Activated naive CD4-positive, alpha-beta T cell treated with anti-CD3 and anti-CD28 coated beads, Interleukin-2, amount 50 U/mL, for 24 hours (primary cell): ENCODE data around the gene TRIM52.
A peak's percentile ranks its signal among the peaks of the same experiment; 100 is the strongest.
"Not testable (repeated sequence)": the region's sequence is repeated elsewhere in the genome, so short reads cannot be mapped to it uniquely, and the experiment has no call there.

Experiments used
- H3K27ac Mint-ChIP-seq: one replicate; pipeline ENCODE4 v1.8.0; 2021; ENCODE audit warnings: mild to moderate bottlenecking, mixed read lengths
- H3K27me3 Mint-ChIP-seq: one replicate; pipeline ENCODE4 v1.8.0; 2021; ENCODE audit warnings: mixed read lengths
- H3K36me3 Mint-ChIP-seq: one replicate; pipeline ENCODE4 v1.8.0; 2021; ENCODE audit warnings: mixed read lengths
- H3K4me1 Mint-ChIP-seq: one replicate; pipeline ENCODE4 v1.8.0; 2021; ENCODE audit warnings: mixed read lengths
- H3K4me3 Mint-ChIP-seq: one replicate; pipeline ENCODE4 v1.8.0; 2021; ENCODE audit warnings: mild to moderate bottlenecking, mixed read lengths
- H3K9me3 Mint-ChIP-seq: one replicate; pipeline ENCODE4 v1.8.0; 2021; ENCODE audit warnings: mixed read lengths

The TRIM52 gene

DNA sequence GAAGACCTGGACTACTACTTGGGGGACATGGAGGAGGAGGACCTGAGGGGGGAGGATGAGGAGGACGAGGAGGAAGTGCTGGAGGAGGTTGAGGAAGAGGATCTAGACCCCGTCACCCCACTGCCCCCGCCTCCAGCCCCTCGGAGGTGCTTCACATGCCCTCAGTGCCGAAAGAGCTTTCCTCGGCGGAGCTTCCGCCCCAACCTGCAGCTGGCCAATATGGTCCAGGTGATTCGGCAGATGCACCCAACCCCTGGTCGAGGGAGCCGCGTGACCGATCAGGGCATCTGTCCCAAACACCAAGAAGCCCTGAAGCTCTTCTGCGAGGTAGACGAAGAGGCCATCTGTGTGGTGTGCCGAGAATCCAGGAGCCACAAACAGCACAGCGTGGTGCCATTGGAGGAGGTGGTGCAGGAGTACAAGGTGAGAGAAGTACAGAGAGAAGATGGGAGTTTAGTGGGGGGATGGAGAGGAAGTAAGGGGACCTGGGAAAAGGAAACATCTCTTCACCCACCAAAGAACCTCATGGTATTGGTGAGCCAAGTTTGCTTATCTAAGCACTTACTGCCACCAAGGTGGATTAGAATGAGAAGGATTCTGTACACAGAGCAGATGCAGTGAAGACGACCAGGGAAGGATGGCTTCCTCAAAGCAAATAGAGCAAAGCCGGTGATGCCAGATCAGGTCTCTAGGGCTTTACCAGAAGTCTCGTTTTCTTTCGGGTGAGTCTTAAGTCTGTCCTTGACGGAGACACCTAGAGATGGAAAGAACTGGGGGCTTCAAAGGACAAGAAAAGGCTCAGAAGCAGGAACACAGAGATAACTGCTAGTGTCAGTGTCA lies 36.3 kb downstream of the TRIM52 start:
- Mint-ChIP-seq H3K27me3 (peaks cover 2% of the 10 kb centered on the region), H3K4me1 (peaks cover 51% of the 10 kb centered on the region), H3K4me3 (peak overlapping the region; percentile 91), H3K36me3 (no peaks in the 10 kb centered on the region), H3K27ac (peak overlapping the region; percentile 95), H3K9me3 (no peaks in the 10 kb centered on the region)

DNA sequence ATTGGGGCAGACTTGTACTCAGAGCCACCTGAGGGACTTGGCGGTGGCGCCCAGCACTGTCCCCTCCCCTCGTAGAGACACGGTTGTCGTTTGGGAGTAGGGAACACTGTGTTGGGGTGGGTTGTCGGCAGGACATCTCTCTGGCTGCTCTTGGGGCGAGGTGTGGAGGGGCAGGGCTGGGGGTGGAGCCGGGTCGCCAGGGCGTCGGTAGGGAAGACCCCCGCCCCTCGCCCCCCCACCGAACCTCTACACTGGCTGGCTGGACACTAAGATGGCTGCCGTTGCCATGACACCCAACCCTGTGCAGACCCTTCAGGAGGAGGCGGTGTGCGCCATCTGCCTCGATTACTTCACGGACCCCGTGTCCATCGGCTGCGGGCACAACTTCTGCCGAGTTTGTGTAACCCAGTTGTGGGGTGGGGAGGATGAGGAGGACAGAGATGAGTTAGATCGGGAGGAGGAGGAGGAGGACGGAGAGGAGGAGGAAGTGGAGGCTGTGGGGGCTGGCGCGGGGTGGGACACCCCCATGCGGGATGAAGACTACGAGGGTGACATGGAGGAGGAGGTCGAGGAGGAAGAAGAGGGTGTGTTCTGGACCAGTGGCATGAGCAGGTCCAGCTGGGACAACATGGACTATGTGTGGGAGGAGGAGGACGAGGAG lies 37.1 kb downstream of the TRIM52 start:
- H3K36me3 Mint-ChIP-seq: no peaks in the 10 kb centered on the region
- H3K4me3 Mint-ChIP-seq: peak overlapping the region; percentile 91
- peaks cover 44% of the 10 kb centered on the region for H3K4me1 Mint-ChIP-seq
- H3K9me3 Mint-ChIP-seq: no peaks in the 10 kb centered on the region
- H3K27ac Mint-ChIP-seq: peak overlapping the region; percentile 100
- peaks cover 2% of the 10 kb centered on the region for H3K27me3 Mint-ChIP-seq

GRCh38 chr5:181223058-181223728 lies 37.8 kb downstream of the TRIM52 start, which contains the start of gene TRIM41:
TRIM41 (plus strand) TSS chr5:181223281; CDS start chr5:181224000, 719 bp downstream.
- H3K27me3 Mint-ChIP-seq: peaks cover 2% of the 10 kb centered on the region
- no peaks in the 10 kb centered on the region for H3K36me3 Mint-ChIP-seq
- H3K4me1 Mint-ChIP-seq: peaks cover 46% of the 10 kb centered on the region
- peak within 1 kb of the TSS; percentile 91 for H3K4me3 Mint-ChIP-seq
- H3K27ac Mint-ChIP-seq: peak within 1 kb of the TSS; percentile 100
- H3K9me3 Mint-ChIP-seq: no peaks in the 10 kb centered on the region

DNA sequence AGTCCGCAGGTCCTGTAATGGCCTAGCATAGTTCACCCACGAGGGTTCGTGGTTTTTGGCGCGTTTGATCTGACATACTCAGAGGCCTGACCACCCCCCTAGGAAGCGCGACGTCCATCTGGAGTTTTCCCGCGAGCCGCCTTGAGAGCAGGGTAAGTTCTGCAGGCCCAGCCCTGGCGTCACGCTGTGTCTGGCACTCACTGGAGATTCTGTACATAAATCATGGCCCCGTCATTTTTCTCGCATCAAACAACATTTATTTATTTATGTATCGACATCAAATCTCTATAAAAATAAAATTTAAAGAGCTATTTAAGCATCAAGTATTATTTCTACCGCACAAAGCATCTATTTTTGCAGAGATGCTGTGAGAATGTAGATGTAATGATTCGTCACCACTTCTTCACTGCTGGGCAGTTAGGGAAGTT lies 38.3 kb downstream of the TRIM52 start:
- Mint-ChIP-seq H3K36me3 (no peaks in the 10 kb centered on the region), H3K9me3 (no peaks in the 10 kb centered on the region), H3K4me1 (peaks cover 51% of the 10 kb centered on the region), H3K4me3 (peak overlapping the region; percentile 91), H3K27me3 (peaks cover 2% of the 10 kb centered on the region), H3K27ac (peak overlapping the region; percentile 100)

DNA sequence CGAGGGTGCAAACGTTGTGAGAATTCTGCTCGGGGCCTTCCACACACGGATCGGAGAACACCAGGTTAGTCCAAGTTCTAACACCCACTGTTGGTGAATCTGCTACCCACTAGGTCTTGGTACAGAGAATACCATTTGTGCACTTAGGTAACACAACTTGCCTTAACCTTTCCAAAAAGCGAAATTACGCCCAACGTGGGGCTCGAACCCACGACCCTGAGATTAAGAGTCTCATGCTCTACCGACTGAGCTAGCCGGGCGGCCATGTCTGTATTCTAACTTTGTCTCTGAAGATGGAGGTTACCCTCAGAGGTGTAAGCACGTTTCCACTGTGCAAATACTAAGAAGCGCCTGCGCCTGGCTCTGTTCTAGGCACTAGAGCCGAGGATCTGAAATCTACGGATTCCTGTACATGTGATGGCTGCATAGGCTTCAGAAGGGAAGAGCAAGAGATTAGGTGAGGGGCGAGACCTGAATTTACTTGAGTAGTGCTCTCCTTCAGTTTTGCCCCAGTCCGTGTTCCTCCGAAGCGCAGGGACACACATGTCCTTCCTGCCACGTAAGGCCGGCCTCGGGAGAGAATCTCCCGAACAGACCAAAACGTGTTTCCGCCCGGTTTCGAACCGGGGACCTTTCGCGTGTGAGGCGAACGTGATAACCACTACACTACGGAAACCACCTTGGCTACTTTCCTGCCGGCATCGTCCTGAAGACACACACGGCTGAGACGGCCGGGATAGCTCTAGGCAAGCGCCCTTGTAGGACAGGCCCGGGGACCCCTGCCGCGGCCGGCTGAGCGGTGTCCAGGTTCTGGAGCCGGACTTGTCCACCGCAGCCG lies 38.9 kb downstream of the TRIM52 start:
- Mint-ChIP-seq H3K36me3 (no peaks in the 10 kb centered on the region), H3K4me1 (peaks cover 56% of the 10 kb centered on the region), H3K27ac (peak overlapping the region; percentile 100)

DNA sequence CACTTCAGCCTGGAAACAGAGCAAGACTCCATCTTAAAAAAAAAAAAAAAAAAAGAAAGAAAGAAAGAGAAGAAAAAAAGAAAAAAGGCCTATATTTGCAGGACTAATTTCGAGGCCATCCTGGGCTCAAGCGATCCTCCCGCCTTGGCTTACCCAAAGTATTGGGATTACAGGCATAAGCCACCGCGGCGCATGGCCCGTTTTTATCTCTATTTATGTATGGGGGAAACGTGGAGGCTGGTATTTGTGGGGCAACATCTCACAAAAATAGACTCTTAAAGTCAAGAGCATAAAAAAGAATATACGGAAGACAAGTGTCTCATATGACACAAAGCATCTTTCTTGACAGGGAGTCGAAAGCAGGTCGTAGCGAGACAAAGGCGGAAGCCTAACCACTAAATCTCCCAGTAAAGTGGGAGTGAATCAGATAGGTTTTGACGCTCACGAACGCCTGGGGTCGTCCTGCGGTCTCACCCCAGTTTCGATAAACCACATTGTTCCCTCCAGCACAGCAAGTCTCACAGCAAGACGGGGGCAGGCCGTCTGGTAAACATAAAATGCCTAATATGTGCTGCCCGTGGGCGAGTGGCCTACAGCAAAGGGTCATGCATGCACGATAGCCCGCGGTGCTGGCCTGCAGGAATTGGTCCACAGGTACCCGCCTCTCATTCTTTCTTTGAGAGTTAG lies 39.7 kb downstream of the TRIM52 start:
- Mint-ChIP-seq H3K9me3 (no peaks in the 10 kb centered on the region), H3K27me3 (peaks cover 2% of the 10 kb centered on the region), H3K4me3 (peak overlapping the region; percentile 91), H3K4me1 (peaks cover 56% of the 10 kb centered on the region), H3K36me3 (no peaks in the 10 kb centered on the region), H3K27ac (peak overlapping the region; percentile 100)

More for the DNA sequence above, 38.9 kb downstream of the TRIM52 start:
- H3K4me3 Mint-ChIP-seq: peak overlapping the region; percentile 91
- H3K9me3 Mint-ChIP-seq: no peaks in the 10 kb centered on the region
- H3K27me3 Mint-ChIP-seq: peaks cover 2% of the 10 kb centered on the region

DNA sequence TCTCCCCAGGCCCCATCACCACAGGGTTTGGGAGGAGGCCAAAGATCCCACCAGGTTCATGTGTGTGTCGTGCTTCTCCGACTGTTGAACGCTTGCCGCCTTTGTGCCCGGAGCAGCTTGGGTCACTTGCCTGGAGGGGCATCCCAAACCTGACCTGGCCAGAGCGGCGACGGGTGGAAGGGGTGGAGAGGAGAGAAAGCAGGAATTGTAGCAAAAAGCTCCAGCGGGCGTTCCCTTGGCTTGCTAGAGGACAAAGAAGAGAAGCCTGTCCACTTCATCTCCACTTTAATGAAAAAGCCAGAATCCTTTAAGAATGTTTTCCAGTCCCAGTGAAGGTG lies 40.8 kb downstream of the TRIM52 start:
- peak overlapping the region; percentile 66 for H3K4me3 Mint-ChIP-seq
- H3K9me3 Mint-ChIP-seq: no peaks in the 10 kb centered on the region
- H3K36me3 Mint-ChIP-seq: no peaks in the 10 kb centered on the region
- peak overlapping the region; percentile 17 for H3K27ac Mint-ChIP-seq
- H3K27me3 Mint-ChIP-seq: peaks cover 2% of the 10 kb centered on the region
- peaks cover 50% of the 10 kb centered on the region for H3K4me1 Mint-ChIP-seq

- Mint-ChIP-seq H3K4me3 (peak overlapping the region; percentile 66), H3K9me3 (no peaks in the 10 kb centered on the region), H3K27ac (peak overlapping the region; percentile 65), H3K36me3 (no peaks in the 10 kb centered on the region), H3K27me3 (peaks cover 2% of the 10 kb centered on the region), H3K4me1 (peaks cover 44% of the 10 kb centered on the region)
Measured at GRCh38 chr5:181219262-181220177, 41.4 kb downstream of the TRIM52 start.

- peaks cover 37% of the 10 kb centered on the region for H3K4me1 Mint-ChIP-seq
- H3K4me3 Mint-ChIP-seq: peak overlapping the region; percentile 95
Measured at GRCh38 chr5:181218795-181219124, 42.2 kb downstream of the TRIM52 start.

GRCh38 chr5:181217803-181218062 lies 43.2 kb downstream of the TRIM52 start:
- Mint-ChIP-seq H3K4me1 (peaks cover 41% of the 10 kb centered on the region), H3K27me3 (peaks cover 2% of the 10 kb centered on the region), H3K27ac (peak overlapping the region; percentile 100), H3K9me3 (no peaks in the 10 kb centered on the region), H3K36me3 (no peaks in the 10 kb centered on the region), H3K4me3 (peak overlapping the region; percentile 95)

More at GRCh38 chr5:181218795-181219124, 42.2 kb downstream of the TRIM52 start:
- Mint-ChIP-seq H3K27me3 (peaks cover 2% of the 10 kb centered on the region), H3K27ac (no peak overlapping the region), H3K36me3 (no peaks in the 10 kb centered on the region), H3K9me3 (no peaks in the 10 kb centered on the region)

- peak overlapping the region; percentile 100 for H3K27ac Mint-ChIP-seq
- H3K4me3 Mint-ChIP-seq: peak overlapping the region; percentile 95
- H3K27me3 Mint-ChIP-seq: peaks cover 2% of the 10 kb centered on the region
- H3K36me3 Mint-ChIP-seq: no peaks in the 10 kb centered on the region
- H3K9me3 Mint-ChIP-seq: no peaks in the 10 kb centered on the region
- peaks cover 41% of the 10 kb centered on the region for H3K4me1 Mint-ChIP-seq
Measured at GRCh38 chr5:181217111-181217802, 43.7 kb downstream of the TRIM52 start.

DNA sequence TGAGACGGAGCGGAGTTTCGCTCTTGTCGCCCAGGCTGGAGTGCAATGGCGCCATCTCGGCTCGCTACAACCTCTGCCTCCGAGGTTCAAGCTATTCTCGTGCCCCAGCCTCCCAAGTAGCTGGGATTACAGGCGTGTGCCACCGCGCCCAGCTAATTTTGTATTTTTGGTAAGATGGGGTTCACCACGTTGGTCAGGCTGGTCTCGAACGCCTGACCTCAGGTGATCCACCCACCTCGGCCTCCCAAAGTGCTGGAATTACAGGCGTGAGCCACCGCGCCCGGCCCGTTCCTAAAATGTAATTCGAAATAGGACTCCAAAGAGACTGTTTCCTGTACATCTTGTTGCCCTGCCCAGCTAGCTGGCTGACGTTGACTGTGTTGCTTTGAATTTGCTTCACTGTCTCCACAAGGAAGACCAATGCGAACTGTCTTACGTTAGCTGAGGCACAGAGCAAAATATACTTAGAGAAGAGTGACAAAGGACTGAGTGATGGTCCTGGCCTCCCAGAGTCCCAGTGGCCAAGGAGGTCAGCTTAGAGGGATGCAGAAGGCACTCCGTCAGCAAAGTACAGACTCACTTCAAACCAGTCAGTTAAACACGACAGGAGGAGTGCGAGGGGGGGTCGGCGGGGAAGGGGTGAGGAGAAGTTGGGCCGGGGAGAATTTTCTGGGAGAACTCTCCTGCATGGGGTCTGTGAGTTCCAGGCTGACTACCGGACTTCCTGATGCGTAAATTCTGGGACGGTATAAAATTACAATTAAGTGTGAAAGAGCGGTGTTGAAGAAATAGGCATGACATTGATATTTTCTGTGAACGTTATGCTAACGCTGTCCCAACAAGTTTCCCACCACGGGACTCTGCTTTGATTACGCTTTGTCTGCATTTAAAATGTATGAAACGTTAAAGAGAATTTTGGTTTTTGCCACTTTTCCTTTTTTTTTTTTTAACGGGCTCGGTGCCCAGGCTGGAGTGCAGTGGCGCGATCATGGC lies 44.6 kb downstream of the TRIM52 start:
- Mint-ChIP-seq H3K27ac (peak overlapping the region; percentile 88), H3K27me3 (no peaks in the 10 kb centered on the region), H3K36me3 (no peaks in the 10 kb centered on the region), H3K9me3 (no peaks in the 10 kb centered on the region), H3K4me1 (peaks cover 36% of the 10 kb centered on the region), H3K4me3 (peak overlapping the region; percentile 95)

GRCh38 chr5:181214249-181214648 lies 46.7 kb downstream of the TRIM52 start:
- H3K4me3 Mint-ChIP-seq, H3K36me3 Mint-ChIP-seq, H3K27me3 Mint-ChIP-seq, H3K27ac Mint-ChIP-seq, H3K9me3 Mint-ChIP-seq: not testable (repeated sequence)
- H3K4me1 Mint-ChIP-seq: peaks cover 34% of the 10 kb centered on the region
